ENCODE results near the gene GRIK4.

GRIK4 gene

DNA sequence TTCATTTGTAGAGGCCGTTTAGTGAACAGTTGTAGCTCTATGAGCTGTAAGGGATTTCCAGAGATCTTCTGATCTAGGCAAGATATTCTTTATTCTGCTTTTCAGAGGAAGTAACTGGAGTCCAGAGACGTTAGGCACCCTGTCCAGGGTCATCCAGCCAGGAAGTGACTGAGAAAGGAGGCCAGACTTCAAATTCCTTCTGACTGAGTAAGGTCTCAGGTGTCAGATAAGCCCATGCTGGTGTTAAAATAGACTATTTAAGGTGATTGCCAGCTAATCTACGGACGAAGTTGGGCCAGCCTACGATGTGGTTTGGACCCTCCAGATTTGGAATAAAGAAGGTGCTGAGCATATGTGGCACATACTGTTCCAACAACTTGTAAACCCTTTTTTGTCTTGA is 54.6 kb downstream of the GRIK4 start:
- no peak overlapping the region for H3K27ac ChIP-seq (ENCODE audit: low read depth, low read length)
- peaks cover 45% of the 10 kb centered on the region for H3K27me3 ChIP-seq (ENCODE audit: insufficient read depth, low read length)
- WGBS = 48% methylated on average over 5 of the region's 5 CpGs
- peaks cover 42% of the 10 kb centered on the region for H3K4me1 ChIP-seq (ENCODE audit: insufficient read depth, low read length)
- H3K9ac ChIP-seq (ENCODE audit: low read depth, low read length) = no peak overlapping the region
- no peaks in the 10 kb centered on the region for H3K9me3 ChIP-seq (ENCODE audit: insufficient read depth, low read depth, low read length)
- no peak overlapping the region for H3K4me3 ChIP-seq (ENCODE audit: low read length)
- H3K36me3 ChIP-seq (ENCODE audit: insufficient read depth, low read length) = no peaks in the 10 kb centered on the region

DNA sequence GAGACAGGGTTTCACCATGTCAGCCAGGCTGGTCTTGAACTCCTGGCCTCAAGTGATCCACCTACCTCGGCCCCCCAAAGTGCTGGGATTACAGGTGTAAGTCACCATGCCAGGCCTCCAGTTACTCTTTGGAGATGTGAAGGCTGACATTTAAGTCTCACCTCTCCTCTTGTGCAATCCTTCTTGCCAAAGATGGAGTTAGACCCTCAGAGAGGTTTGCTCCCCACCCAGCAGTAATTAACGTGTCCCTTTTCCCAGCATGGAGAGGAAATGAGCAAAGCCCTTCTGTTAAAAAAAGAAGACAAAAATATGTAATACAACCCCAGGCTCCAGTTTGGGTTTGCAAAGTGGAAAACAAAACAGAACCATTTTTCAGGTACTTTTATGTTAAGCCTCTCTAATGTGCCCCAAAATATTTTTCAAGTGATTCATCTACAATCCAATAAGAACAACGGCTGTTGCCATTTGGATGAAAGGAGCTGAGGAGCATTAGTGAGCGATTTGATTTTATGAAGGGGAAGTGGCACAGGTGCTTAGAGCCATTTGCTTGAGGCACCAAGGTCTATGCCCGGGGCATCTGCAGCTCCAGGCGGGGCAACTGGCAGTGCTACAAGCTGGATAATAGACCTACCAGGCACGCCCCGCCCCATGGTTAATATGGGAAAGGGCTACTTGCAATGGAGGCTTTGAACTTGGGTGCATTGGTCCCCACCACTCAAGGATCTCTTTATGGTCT is 57.2 kb downstream of the GRIK4 start:
- no peak overlapping the region for H3K4me3 ChIP-seq (ENCODE audit: low read length)
- peaks cover 31% of the 10 kb centered on the region for H3K4me1 ChIP-seq (ENCODE audit: insufficient read depth, low read length)
- no peak overlapping the region for H3K27ac ChIP-seq (ENCODE audit: low read depth, low read length)
- H3K9me3 ChIP-seq (ENCODE audit: insufficient read depth, low read depth, low read length) = no peaks in the 10 kb centered on the region
- H3K36me3 ChIP-seq (ENCODE audit: insufficient read depth, low read length) = no peaks in the 10 kb centered on the region
- peaks cover 28% of the 10 kb centered on the region for H3K27me3 ChIP-seq (ENCODE audit: insufficient read depth, low read length)
- no peak overlapping the region for H3K9ac ChIP-seq (ENCODE audit: low read depth, low read length)
- 91% methylated on average over 7 of the region's 8 CpGs for WGBS

DNA sequence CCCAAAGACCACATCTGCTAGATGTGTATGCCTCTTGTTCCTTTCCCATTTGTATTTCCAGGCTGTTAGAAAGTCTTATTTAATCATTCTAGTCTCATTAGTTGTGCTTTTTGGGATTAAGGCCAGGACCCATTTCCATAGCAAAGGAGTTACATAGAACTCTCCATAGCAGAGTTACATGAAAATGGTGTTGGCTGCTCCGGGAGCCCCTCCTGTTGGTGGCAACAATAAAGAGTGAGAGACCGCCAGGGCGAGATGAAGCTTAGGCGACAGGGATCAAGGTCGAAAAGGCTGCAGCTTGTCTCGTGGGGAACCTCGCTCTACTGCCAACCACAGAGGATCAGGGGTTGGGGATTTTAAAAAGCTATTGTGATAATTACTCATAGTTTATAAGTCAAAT is 58.3 kb downstream of the GRIK4 start:
- Histone ChIP-seq H3K27me3 (ENCODE audit: insufficient read depth, low read length) (peaks cover 16% of the 10 kb centered on the region), H3K27ac (ENCODE audit: low read depth, low read length) (no peak overlapping the region), H3K4me3 (ENCODE audit: low read length) (no peak overlapping the region), H3K36me3 (ENCODE audit: insufficient read depth, low read length) (no peaks in the 10 kb centered on the region), H3K9me3 (ENCODE audit: insufficient read depth, low read depth, low read length) (no peaks in the 10 kb centered on the region), H3K4me1 (ENCODE audit: insufficient read depth, low read length) (peaks cover 30% of the 10 kb centered on the region), H3K9ac (ENCODE audit: low read depth, low read length) (no peak overlapping the region)
- WGBS = 19% methylated on average over 7 of the region's 7 CpGs

DNA sequence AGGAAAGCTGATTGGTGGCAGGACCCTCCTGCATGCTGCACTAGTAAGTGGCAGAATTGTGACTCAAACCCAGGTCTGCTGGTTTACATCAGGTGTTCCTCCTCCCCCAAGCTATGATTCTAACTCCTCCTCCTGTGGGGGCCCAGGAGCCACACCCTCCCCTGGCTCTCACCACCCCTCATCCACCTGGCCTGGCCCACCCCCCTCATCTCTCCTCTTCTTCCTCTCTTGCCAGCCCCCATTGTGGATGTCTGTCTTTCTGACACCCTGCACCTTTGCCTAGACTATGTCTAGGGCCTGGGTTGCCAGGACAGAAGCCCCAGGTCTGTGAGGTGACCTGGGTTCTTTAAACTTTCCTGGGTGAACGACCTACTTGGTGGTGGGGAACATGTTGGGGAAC is 59.9 kb downstream of the GRIK4 start:
- no peaks in the 10 kb centered on the region for H3K36me3 ChIP-seq (ENCODE audit: insufficient read depth, low read length)
- H3K27me3 ChIP-seq (ENCODE audit: insufficient read depth, low read length) = 0 out of 2 replicates have a peak, but pooled peaks cover 3% of the 10 kb centered on the region
- 79% methylated on average over 1 of the region's 1 CpG for WGBS
- no peak overlapping the region for H3K9ac ChIP-seq (ENCODE audit: low read depth, low read length)
- no peaks in the 10 kb centered on the region for H3K9me3 ChIP-seq (ENCODE audit: insufficient read depth, low read depth, low read length)
- H3K4me3 ChIP-seq (ENCODE audit: low read length) = no peak overlapping the region
- no peak overlapping the region for H3K27ac ChIP-seq (ENCODE audit: low read depth, low read length)
- peaks cover 15% of the 10 kb centered on the region for H3K4me1 ChIP-seq (ENCODE audit: insufficient read depth, low read length)

DNA sequence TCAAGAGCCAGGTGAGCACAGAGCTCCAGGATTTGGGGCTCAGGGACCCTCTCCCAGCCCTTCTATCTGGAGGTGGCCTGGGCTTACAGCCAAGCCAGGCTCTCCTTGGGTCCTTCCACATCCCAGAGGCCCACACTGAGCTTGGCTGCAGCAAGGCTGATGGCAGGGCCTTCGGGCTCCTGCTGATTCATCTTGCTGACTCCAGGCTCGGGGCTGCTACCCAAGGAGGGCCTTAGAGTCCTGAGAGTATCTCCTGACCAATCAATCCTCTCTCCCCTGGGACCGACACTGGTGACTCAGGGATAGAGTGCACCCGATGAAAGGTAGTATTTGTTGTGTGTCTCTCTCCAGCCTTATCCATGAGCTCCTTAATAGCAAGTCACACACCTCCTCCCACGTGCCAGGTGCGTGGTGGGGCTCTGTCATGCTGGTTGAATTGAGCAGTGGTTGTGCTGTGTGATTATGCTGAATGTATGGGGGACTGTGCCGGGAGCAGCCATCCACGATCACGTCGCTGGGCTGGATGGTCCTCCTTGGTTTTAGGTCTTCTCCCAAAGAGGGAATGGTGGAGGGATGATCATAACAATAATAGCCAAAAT is 62.3 kb downstream of the GRIK4 start:
- Histone ChIP-seq H3K27me3 (ENCODE audit: insufficient read depth, low read length) (0 out of 2 replicates have a peak, but pooled peaks cover 3% of the 10 kb centered on the region), H3K4me3 (ENCODE audit: low read length) (no peak overlapping the region), H3K36me3 (ENCODE audit: insufficient read depth, low read length) (no peaks in the 10 kb centered on the region), H3K9ac (ENCODE audit: low read depth, low read length) (no peak overlapping the region), H3K9me3 (ENCODE audit: insufficient read depth, low read depth, low read length) (no peaks in the 10 kb centered on the region), H3K27ac (ENCODE audit: low read depth, low read length) (no peak overlapping the region), H3K4me1 (ENCODE audit: insufficient read depth, low read length) (peaks cover 18% of the 10 kb centered on the region)
- WGBS = 95% methylated on average over 7 of the region's 10 CpGs

DNA sequence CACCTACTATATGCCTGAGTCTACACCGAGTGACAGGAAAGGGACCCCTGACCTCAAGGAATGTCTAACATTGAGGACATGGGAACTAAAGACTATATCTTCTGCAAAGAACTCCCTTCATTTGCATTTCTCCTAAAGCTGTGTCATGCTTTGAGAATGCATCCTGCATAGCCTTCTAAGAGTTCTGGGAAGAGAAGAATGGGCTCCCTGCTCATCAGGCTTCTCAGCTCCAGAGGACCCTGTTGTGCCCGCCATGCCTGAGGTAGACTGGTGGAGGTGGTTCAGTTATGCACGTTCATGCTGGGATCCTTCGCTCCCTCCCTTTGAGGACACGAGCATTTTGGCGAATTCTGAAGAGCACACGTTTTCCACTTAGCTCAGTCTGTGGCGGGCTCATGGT is 63.3 kb downstream of the GRIK4 start:
- no peak overlapping the region for H3K4me3 ChIP-seq (ENCODE audit: low read length)
- H3K27ac ChIP-seq (ENCODE audit: low read depth, low read length) = no peak overlapping the region
- no peaks in the 10 kb centered on the region for H3K9me3 ChIP-seq (ENCODE audit: insufficient read depth, low read depth, low read length)
- H3K9ac ChIP-seq (ENCODE audit: low read depth, low read length) = no peak overlapping the region
- no peaks in the 10 kb centered on the region for H3K36me3 ChIP-seq (ENCODE audit: insufficient read depth, low read length)
- peaks cover 10% of the 10 kb centered on the region for H3K4me1 ChIP-seq (ENCODE audit: insufficient read depth, low read length)
- WGBS = 73% methylated on average over 8 of the region's 8 CpGs
- H3K27me3 ChIP-seq (ENCODE audit: insufficient read depth, low read length) = 0 out of 2 replicates have a peak, but pooled peaks cover 3% of the 10 kb centered on the region

DNA sequence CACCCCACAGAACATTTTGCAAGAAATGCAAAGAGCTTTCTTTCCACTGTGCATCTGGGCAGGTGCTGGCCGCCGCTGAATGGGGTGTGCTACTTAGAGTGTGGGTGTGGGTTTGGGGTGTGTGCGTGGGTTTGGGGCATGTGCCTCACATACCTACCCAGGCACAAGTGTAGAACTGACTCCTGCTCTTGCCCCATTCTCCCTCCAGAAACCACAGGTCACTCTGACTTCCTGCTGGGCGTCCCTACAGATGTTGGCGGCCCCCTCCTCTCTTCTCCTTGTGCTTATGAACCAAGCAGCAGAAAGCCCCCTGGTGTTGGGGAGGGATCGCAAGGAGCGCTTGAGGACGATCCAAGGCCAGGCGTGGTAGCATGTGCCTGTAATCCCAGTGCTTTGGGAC is 63.9 kb downstream of the GRIK4 start:
- 88% methylated on average over 8 of the region's 9 CpGs for WGBS
- Histone ChIP-seq H3K4me1 (ENCODE audit: insufficient read depth, low read length) (peaks cover 5% of the 10 kb centered on the region), H3K27me3 (ENCODE audit: insufficient read depth, low read length) (0 out of 2 replicates have a peak, but pooled peaks cover 3% of the 10 kb centered on the region), H3K36me3 (ENCODE audit: insufficient read depth, low read length) (no peaks in the 10 kb centered on the region), H3K9me3 (ENCODE audit: insufficient read depth, low read depth, low read length) (no peaks in the 10 kb centered on the region), H3K9ac (ENCODE audit: low read depth, low read length) (no peak overlapping the region), H3K4me3 (ENCODE audit: low read length) (no peak overlapping the region), H3K27ac (ENCODE audit: low read depth, low read length) (no peak overlapping the region)

DNA sequence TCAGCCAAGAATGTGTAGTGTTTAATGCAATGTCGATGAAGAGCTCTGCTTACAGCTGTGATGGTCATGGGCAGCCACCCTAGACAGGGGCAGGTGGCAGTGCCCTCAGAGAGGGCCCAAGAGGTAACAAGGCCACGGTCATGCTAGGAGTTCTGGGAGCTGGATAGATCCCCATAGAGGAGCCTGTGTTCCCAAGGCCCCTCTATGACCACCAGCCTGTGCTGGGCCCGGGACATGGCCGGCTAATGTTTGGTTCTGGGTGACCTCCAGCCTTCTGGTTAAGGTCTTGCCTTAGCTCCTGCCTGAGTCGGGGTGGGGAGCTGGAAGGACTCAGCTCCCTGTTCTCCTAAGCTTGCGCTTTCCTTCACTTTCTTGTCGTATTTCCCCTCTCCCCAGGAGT is 65.1 kb downstream of the GRIK4 start:
- H3K27me3 ChIP-seq (ENCODE audit: insufficient read depth, low read length) = 0 out of 2 replicates have a peak, but pooled peaks cover 3% of the 10 kb centered on the region
- peaks cover 4% of the 10 kb centered on the region for H3K4me1 ChIP-seq (ENCODE audit: insufficient read depth, low read length)
- no peaks in the 10 kb centered on the region for H3K9me3 ChIP-seq (ENCODE audit: insufficient read depth, low read depth, low read length)
- WGBS = 95% methylated on average over 7 of the region's 7 CpGs
- H3K36me3 ChIP-seq (ENCODE audit: insufficient read depth, low read length) = no peaks in the 10 kb centered on the region
- no peak overlapping the region for H3K4me3 ChIP-seq (ENCODE audit: low read length)
- H3K27ac ChIP-seq (ENCODE audit: low read depth, low read length) = no peak overlapping the region
- no peak overlapping the region for H3K9ac ChIP-seq (ENCODE audit: low read depth, low read length)

DNA sequence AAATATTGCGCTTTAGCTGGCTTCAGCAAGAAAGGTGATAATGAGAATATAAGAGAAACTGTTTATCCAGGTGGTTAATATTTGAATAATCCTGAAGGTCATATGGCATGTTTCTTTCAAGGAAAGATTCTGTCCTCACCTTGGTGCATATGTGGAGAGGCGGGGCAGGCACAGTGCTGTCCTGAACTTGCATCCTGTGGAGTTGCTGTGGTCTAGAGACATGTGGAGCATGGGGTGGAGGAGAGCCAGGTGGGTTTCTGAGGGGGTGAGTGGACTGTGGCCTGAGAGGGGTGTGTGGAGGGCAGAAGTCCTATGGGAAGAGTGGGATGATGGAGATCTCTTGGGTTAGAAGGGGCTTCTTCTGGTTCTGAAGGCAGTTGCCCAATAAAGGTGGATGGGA is 65.5 kb downstream of the GRIK4 start:
- Histone ChIP-seq H3K4me1 (ENCODE audit: insufficient read depth, low read length) (peaks cover 4% of the 10 kb centered on the region), H3K9ac (ENCODE audit: low read depth, low read length) (no peak overlapping the region), H3K36me3 (ENCODE audit: insufficient read depth, low read length) (no peaks in the 10 kb centered on the region), H3K4me3 (ENCODE audit: low read length) (no peak overlapping the region), H3K9me3 (ENCODE audit: insufficient read depth, low read depth, low read length) (no peaks in the 10 kb centered on the region), H3K27ac (ENCODE audit: low read depth, low read length) (no peak overlapping the region), H3K27me3 (ENCODE audit: insufficient read depth, low read length) (0 out of 2 replicates have a peak, but pooled peaks cover 2% of the 10 kb centered on the region)
- WGBS = 93% methylated on average over 2 of the region's 2 CpGs

DNA sequence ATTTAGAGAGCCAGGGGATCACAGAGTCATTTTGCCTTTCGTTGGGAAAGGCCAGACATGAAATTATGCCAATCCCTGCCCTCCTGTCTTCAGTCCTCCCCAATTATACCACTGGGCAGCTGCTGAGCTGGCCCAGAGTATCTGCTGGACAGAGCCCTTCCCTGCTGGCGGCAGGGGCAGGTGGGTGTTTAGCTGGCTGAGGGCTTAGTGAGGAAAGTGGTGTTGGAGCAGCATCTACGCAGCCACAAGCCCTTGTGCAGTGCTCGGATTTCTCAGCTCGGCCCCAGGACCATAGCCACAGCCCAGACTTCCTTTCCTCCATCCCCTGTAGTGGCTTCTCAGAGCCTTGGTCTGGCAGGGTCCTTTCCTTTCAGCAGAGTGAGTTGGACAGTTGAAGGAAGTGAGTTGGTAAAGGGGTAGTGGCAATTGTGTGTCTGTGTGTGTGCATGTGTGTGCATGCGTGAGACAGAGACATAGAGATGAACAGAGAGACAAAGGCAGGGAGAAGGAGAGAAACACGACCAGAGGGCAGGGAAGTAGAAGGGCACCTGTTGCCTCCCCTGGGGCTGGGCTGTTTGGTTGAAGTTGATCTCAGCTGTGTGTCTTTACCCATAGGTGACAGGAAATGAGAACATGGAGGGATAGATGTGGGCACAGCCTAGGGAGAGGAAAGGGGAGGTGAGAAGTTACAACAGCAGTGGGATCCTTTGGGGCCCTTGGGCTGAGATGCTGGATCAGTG is 66.2 kb downstream of the GRIK4 start:
- Histone ChIP-seq H3K27me3 (ENCODE audit: insufficient read depth, low read length) (no peaks in the 10 kb centered on the region), H3K27ac (ENCODE audit: low read depth, low read length) (no peak overlapping the region), H3K4me1 (ENCODE audit: insufficient read depth, low read length) (peaks cover 4% of the 10 kb centered on the region), H3K36me3 (ENCODE audit: insufficient read depth, low read length) (no peaks in the 10 kb centered on the region), H3K9ac (ENCODE audit: low read depth, low read length) (no peak overlapping the region), H3K4me3 (ENCODE audit: low read length) (no peak overlapping the region), H3K9me3 (ENCODE audit: insufficient read depth, low read depth, low read length) (0 out of 2 replicates have a peak, but pooled peaks cover 6% of the 10 kb centered on the region)
- WGBS = 84% methylated on average over 7 of the region's 7 CpGs

DNA sequence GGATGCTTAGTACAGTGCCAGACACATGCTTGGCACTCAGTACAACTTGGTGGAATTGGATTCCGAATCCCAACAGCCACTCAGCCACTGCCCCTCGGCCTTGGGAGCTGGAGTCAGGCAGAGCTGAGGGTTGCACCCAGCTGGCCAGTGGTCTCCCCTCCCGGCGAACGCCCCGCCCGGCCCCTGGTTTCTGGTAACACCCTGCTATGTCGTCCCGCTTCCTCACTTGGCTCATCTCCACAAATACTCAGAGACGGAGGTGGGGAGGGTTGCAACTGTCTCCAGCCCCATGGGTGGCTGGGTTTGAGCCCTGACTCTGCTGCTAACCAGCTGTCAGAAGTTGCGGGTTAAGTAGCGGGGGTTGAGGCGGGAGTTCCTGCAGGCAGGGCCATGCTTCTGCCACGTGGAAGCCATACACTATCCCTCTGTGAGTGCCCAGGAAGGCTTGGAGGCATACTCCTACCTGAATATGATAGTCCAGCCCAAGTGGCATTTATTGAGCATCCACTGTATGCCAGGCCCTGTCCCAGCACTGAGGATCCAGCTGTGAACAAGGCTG is 67.1 kb downstream of the GRIK4 start:
- no peaks in the 10 kb centered on the region for H3K27me3 ChIP-seq (ENCODE audit: insufficient read depth, low read length)
- 88% methylated on average over 14 of the region's 14 CpGs for WGBS
- 0 out of 2 replicates have a peak, but pooled peaks cover 11% of the 10 kb centered on the region for H3K9me3 ChIP-seq (ENCODE audit: insufficient read depth, low read depth, low read length)
- no peak overlapping the region for H3K4me3 ChIP-seq (ENCODE audit: low read length)
- peaks cover 4% of the 10 kb centered on the region for H3K4me1 ChIP-seq (ENCODE audit: insufficient read depth, low read length)
- H3K36me3 ChIP-seq (ENCODE audit: insufficient read depth, low read length) = no peaks in the 10 kb centered on the region
- H3K27ac ChIP-seq (ENCODE audit: low read depth, low read length) = no peak overlapping the region
- H3K9ac ChIP-seq (ENCODE audit: low read depth, low read length) = no peak overlapping the region

All from HUES64 (cell line).